Measurements from ENCODE around the gene GPR17.
A peak's percentile ranks its signal among the peaks of the same experiment; 100 is the strongest.

GPR17 gene

GRCh38 chr2:127698553-127699355, 52.8 kb downstream of the GPR17 start:
- DNase-seq (ENCODE audit: low read depth, low spot score), result no peak
- no peak overlapping the region for H3K4me3 ChIP-seq (ENCODE audit: low read depth, low read length)
- TF ChIP-seq, protein P1, sequence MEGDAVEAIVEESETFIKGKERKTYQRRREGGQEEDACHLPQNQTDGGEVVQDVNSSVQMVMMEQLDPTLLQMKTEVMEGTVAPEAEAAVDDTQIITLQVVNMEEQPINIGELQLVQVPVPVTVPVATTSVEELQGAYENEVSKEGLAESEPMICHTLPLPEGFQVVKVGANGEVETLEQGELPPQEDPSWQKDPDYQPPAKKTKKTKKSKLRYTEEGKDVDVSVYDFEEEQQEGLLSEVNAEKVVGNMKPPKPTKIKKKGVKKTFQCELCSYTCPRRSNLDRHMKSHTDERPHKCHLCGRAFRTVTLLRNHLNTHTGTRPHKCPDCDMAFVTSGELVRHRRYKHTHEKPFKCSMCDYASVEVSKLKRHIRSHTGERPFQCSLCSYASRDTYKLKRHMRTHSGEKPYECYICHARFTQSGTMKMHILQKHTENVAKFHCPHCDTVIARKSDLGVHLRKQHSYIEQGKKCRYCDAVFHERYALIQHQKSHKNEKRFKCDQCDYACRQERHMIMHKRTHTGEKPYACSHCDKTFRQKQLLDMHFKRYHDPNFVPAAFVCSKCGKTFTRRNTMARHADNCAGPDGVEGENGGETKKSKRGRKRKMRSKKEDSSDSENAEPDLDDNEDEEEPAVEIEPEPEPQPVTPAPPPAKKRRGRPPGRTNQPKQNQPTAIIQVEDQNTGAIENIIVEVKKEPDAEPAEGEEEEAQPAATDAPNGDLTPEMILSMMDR (IDR thresholded peaks at IDR 0.05; ENCODE audit: low read depth, low read length), result no peak
- in situ Hi-C loops (cut with HindIII; ENCODE audit: low sequenced_read_pairs), result no loop called here

DNA sequence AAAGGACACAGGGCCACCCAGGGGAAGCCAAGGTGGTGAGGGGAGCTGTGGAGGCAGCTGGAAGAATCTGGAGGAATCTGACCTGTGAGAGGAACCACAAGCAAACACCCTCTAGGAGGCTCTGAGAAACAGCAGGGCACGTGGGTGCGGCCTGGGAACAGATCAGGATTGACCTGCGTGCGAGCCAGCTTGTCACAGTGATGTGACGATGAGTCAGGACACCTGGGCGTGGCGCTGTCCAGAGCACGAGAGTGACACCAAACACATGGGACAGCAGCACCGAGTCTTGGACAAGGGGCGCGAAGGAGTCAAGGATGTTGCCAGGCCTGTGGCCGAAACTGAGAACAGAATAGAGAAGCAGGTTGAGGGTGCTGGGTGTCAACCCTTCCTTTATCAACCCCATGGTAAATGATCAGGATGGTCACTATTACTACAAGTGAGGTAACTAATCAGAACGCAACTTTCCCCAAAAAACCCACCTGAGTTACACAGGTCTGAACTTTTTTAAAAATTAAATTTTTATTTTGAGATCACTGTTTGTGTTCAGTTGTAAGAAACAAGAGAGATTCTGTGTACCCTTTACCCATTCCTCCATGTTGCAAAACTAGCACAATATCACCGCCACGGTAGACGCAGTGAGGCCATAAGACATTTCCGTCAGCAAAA, 54.7 kb downstream of the GPR17 start:
- H3K4me3 ChIP-seq (ENCODE audit: low read depth, low read length), result peak overlapping the region; percentile 68
- no peak for DNase-seq (ENCODE audit: low read depth, low spot score)
- in situ Hi-C loops (cut with HindIII; ENCODE audit: low sequenced_read_pairs), result no loop called here
- TF ChIP-seq, protein P1 (IDR thresholded peaks at IDR 0.05; ENCODE audit: low read depth, low read length), result no peak

DNA sequence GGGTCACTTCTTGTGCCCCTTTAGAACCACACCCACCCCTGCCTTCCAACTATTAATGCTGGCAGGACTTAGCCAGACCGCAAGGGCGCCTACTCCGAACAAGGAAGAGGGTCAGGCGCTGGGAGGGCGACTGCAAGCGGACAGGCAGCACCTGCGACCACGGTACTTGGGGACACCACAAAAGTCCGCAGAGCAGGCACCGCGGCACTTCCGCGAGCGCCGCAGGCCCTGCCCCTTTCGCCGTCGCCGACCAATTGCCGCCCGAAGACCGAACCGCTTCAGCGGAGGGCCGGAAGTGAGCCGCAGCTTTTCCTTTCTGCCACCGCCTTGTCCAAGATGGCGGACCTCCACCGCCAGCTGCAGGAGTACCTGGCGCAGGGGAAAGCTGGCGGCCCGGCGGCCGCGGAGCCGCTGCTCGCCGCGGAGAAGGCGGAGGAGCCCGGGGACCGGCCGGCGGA, 55.3 kb downstream of the GPR17 start, which contains the start of gene SFT2D3:
Gene SFT2D3 (plus strand): TSS at position 305 of the 458 bp plus-strand sequence. CDS start 32 bp downstream, at position 337.
- peak within 1 kb of the TSS; percentile 68 for H3K4me3 ChIP-seq (ENCODE audit: low read depth, low read length)
- DNase-seq (ENCODE audit: low read depth, low spot score), result peak; percentile 89
- in situ Hi-C loops (cut with HindIII; ENCODE audit: low sequenced_read_pairs), result no loop called here
- TF ChIP-seq, protein P1 (IDR thresholded peaks at IDR 0.05; ENCODE audit: low read depth, low read length), result no peak

GRCh38 chr2:127701651-127702394, 55.9 kb downstream of the GPR17 start:
- TF ChIP-seq, protein P1 (IDR thresholded peaks at IDR 0.05; ENCODE audit: low read depth, low read length), result no peak
- DNase-seq (ENCODE audit: low read depth, low spot score), result peak; percentile 62
- in situ Hi-C loops (cut with HindIII; ENCODE audit: low sequenced_read_pairs), result no loop called here
- peak overlapping the region; percentile 68 for H3K4me3 ChIP-seq (ENCODE audit: low read depth, low read length)

Data from astrocyte of the spinal cord (primary cell).